ENCODE data around the gene OCSTAMP. TPM values are rescaled to one million over a fixed set of nuclear protein-coding genes. Genes with fewer than 3 reads are reported as not detected.

Gene OCSTAMP
- total and polyA plus RNA-seq, 2 experiments from 2014 or later: 0.32 to 0.45 TPM

- H3K9me2 ChIP-seq (ENCODE audit: insufficient read depth): no peaks in the 10 kb centered on the region
- H3K79me2 ChIP-seq (replicated peaks; ENCODE audit: insufficient read depth): no peaks in the 10 kb centered on the region
- H3K27ac Mint-ChIP-seq: no peak overlapping the region
- TF ChIP-seq CTCF (conservative IDR thresholded peaks at IDR 0.05; ENCODE audit: low read depth in 2 of 2): peak in 1 of 2 experiments; percentile 17; a peak in 1 of 4 replicates
- TF ChIP-seq EZH2phosphoT487 (IDR thresholded peaks at IDR 0.05; ENCODE audit: unreplicated experiment): no peak
- no peak for TF ChIP-seq CREB1 (CRISPR knock-in tag; IDR thresholded peaks at IDR 0.05; ENCODE audit: low read depth)
- TF ChIP-seq POLR2AphosphoS5 (IDR thresholded peaks at IDR 0.05; ENCODE audit: low read depth): no peak
- no peak for TF ChIP-seq ZNF114 (CRISPR knock-in tag; IDR thresholded peaks at IDR 0.05)
- TF ChIP-seq ETS1 (IDR thresholded peaks at IDR 0.05): no peak
- TF ChIP-seq REST (IDR thresholded peaks at IDR 0.05; ENCODE audit: unreplicated experiment): no peak
- no peak overlapping the region for H3K27ac ChIP-seq (ENCODE audit: low read depth)
- H3K9me3 Mint-ChIP-seq: no peaks in the 10 kb centered on the region
- no peaks in the 10 kb centered on the region for H3K27me3 ChIP-seq (ENCODE audit: insufficient read depth)
- H3K36me3 ChIP-seq (ENCODE audit: insufficient read depth): no peaks in the 10 kb centered on the region
- no peak for ATAC-seq
- no peak overlapping the region for H2AFZ ChIP-seq
- peaks cover under 1% of the 10 kb centered on the region; the same call in 1 of the 3 replicates for H3K4me1 Mint-ChIP-seq
- H4K20me1 ChIP-seq (replicated peaks; ENCODE audit: insufficient read depth): no peaks in the 10 kb centered on the region
- no peak overlapping the region for H3K4me3 Mint-ChIP-seq
- DNase-seq (ENCODE audit: low spot score): no peak
- no peaks in the 10 kb centered on the region for H3K36me3 Mint-ChIP-seq (ENCODE audit: low read depth)
- H3K4me1 ChIP-seq (ENCODE audit: insufficient read depth): no peaks in the 10 kb centered on the region
- H3K4me2 ChIP-seq: no peak overlapping the region
- no peaks in the 10 kb centered on the region for H3F3A ChIP-seq (replicated peaks; ENCODE audit: low read depth)
- H3K4me3 ChIP-seq: no peak overlapping the region
- no peaks in the 10 kb centered on the region for H3K27me3 Mint-ChIP-seq (ENCODE audit: insufficient read depth, low read depth, poor library complexity)
Measured at GRCh38 chr20:46544576-46544975, 5.9 kb downstream of the OCSTAMP start.

- no peak overlapping the region for H3K27ac ChIP-seq (ENCODE audit: low read depth)
- H3K9me2 ChIP-seq (ENCODE audit: insufficient read depth): no peaks in the 10 kb centered on the region
- TF ChIP-seq REST (IDR thresholded peaks at IDR 0.05; ENCODE audit: unreplicated experiment): no peak
- no peak overlapping the region for H3K4me3 ChIP-seq
- no peak for ATAC-seq
- no peaks in the 10 kb centered on the region for H3K27me3 ChIP-seq (ENCODE audit: insufficient read depth)
- no peaks in the 10 kb centered on the region for H3K36me3 ChIP-seq (ENCODE audit: insufficient read depth)
- no peaks in the 10 kb centered on the region for H3F3A ChIP-seq (replicated peaks; ENCODE audit: low read depth)
- no peak overlapping the region for H3K27ac Mint-ChIP-seq
- DNase-seq (ENCODE audit: low spot score): no peak
- H3K4me1 Mint-ChIP-seq: peaks cover 7% of the 10 kb centered on the region
- H3K36me3 Mint-ChIP-seq (ENCODE audit: low read depth): no peaks in the 10 kb centered on the region
- H2AFZ ChIP-seq: no peak overlapping the region
- H3K4me3 Mint-ChIP-seq: no peak overlapping the region
- H3K27me3 Mint-ChIP-seq (ENCODE audit: insufficient read depth, low read depth, poor library complexity): no peaks in the 10 kb centered on the region
- no peaks in the 10 kb centered on the region for H3K9me3 Mint-ChIP-seq
- no peak overlapping the region for H3K4me2 ChIP-seq
- no peaks in the 10 kb centered on the region for H3K79me2 ChIP-seq (replicated peaks; ENCODE audit: insufficient read depth)
- H3K4me1 ChIP-seq (ENCODE audit: insufficient read depth): no peaks in the 10 kb centered on the region
- no peaks in the 10 kb centered on the region for H4K20me1 ChIP-seq (replicated peaks; ENCODE audit: insufficient read depth)
Measured at GRCh38 chr20:46543959-46544358, 6.5 kb downstream of the OCSTAMP start.

All from GM23338 (cell line).